ENCODE measurements around the gene INSR.
"Not testable (repeated sequence)": the region's sequence is repeated elsewhere in the genome, so short reads cannot be mapped to it uniquely, and the experiment has no call there.

GRCh38 chr19:7067122-7067521, 227.1 kb downstream of the INSR start:
- not testable (repeated sequence) for TF ChIP-seq CTCF, POLR2A (IDR thresholded peaks at IDR 0.05)
